IMR-90 (cell line): ENCODE measurements around the gene TTC28. TPM values are rescaled to one million over a fixed set of nuclear protein-coding genes. Genes with fewer than 3 reads are reported as not detected.
A peak's percentile ranks its signal among the peaks of the same experiment; 100 is the strongest.

ENCODE experiments used
- ATAC-seq: fragments of 200-7000 bp; cut with Tn5 transposase; 2 replicates; pipeline ENCODE4 v1.9.1; 2020; ENCODE audit warnings: low read depth, mild to moderate bottlenecking, moderate library complexity
- BruUV-seq: library from RNA; stranded (reverse); fragments of 400-500 nt; replicated peaks from 2 replicates; lab custom pipeline; 2021; lab: Mats Ljungman, UMichigan
- CTCF ChIA-PET: fragments of 300-600 bp; formaldehyde crosslinking; extraction: SDS; loops from one replicate; lab custom pipeline; 2021; ENCODE audit warnings: antibody characterized with exemption; lab: Yijun Ruan, JAX
- POLR2A ChIA-PET: fragments of 300-600 bp; sonication (Branson Sonifier 250); formaldehyde crosslinking; loops from one replicate; lab custom pipeline; 2022; ENCODE audit warnings: antibody characterized with exemption; ENCODE audit not compliant: unreplicated experiment; lab: Charles Lee
- DNase-seq: peaks from one replicate; pipeline ENCODE4 v3.0.0; 2013
- H2AFZ ChIP-seq: replicated peaks from 2 replicates; pipeline ENCODE3; 2013; ENCODE audit warnings: low read length, mild to moderate bottlenecking; ENCODE audit not compliant: poor library complexity
- H2AK5ac ChIP-seq: 2 replicates; pipeline ENCODE4 v1.6.1; 2013; ENCODE audit warnings: low read depth, low read length, inconsistent platforms
- H2AK9ac ChIP-seq: replicated peaks from 2 replicates; pipeline ENCODE3; 2013; ENCODE audit warnings: mild to moderate bottlenecking, low read depth, low read length, moderate library complexity; ENCODE audit not compliant: poor library complexity
- H2BK120ac ChIP-seq: 2 replicates; pipeline ENCODE4 v1.6.1; 2013; ENCODE audit warnings: low read depth, low read length, inconsistent platforms
- H2BK15ac ChIP-seq: 3 replicates; pipeline ENCODE4 v1.6.1; 2013; ENCODE audit warnings: low read depth, low read length, inconsistent platforms
- H2BK20ac ChIP-seq: 2 replicates; pipeline ENCODE4 v1.6.1; 2013; ENCODE audit warnings: low read depth, mild to moderate bottlenecking, inconsistent platforms, low read length, moderate library complexity
- H2BK5ac ChIP-seq: 2 replicates; pipeline ENCODE4 v1.6.1; 2013; ENCODE audit warnings: mild to moderate bottlenecking, low read depth, low read length, inconsistent platforms; ENCODE audit not compliant: poor library complexity, severe bottlenecking
- H3K14ac ChIP-seq: replicated peaks from 2 replicates; pipeline ENCODE4 v1.6.1; 2013; ENCODE audit warnings: low read depth, low read length, inconsistent platforms
- H3K18ac ChIP-seq: 2 replicates; pipeline ENCODE4 v1.6.1; 2013; ENCODE audit warnings: low read depth, low read length, control low read depth
- H3K23ac ChIP-seq: 2 replicates; pipeline ENCODE4 v1.6.1; 2013; ENCODE audit warnings: low read depth, low read length, inconsistent platforms
- H3K27ac ChIP-seq: 2 replicates; pipeline ENCODE4 v1.5.1; 2013; ENCODE audit warnings: mild to moderate bottlenecking, control low read depth, low read length; ENCODE audit not compliant: insufficient read depth
- H3K27me3 ChIP-seq: 2 replicates; pipeline ENCODE4 v1.6.1; 2013; ENCODE audit warnings: low read length; ENCODE audit not compliant: control insufficient read depth, insufficient read depth
- H3K36me3 ChIP-seq: 2 replicates; pipeline ENCODE4 v1.6.1; 2013; ENCODE audit warnings: low read length, mixed read lengths; ENCODE audit not compliant: control insufficient read depth, insufficient read depth
- H3K4ac ChIP-seq: 2 replicates; pipeline ENCODE4 v1.6.1; 2013; ENCODE audit warnings: low read depth, low read length, inconsistent platforms
- H3K4me1 ChIP-seq: 2 replicates; pipeline ENCODE4 v1.6.1; 2013; ENCODE audit warnings: low read length, mixed read lengths; ENCODE audit not compliant: control insufficient read depth, insufficient read depth
- H3K4me2 ChIP-seq: 2 replicates; pipeline ENCODE4 v1.6.1; 2013; ENCODE audit warnings: low read depth, mild to moderate bottlenecking, control low read depth, low read length, moderate library complexity
- H3K4me3 ChIP-seq: 2 replicates; pipeline ENCODE4 v1.5.1; 2013; ENCODE audit warnings: low read depth, mild to moderate bottlenecking, control low read depth, low read length, moderate library complexity; ENCODE audit not compliant: insufficient read depth
- H3K56ac ChIP-seq: 2 replicates; pipeline ENCODE4 v1.6.1; 2013; ENCODE audit warnings: low read length, inconsistent platforms; ENCODE audit not compliant: insufficient read depth; ENCODE audit errors: extremely low read depth
- H3K79me1 ChIP-seq, 2 experiments: 2 replicates each; pipeline ENCODE4 v1.6.1; 2013; ENCODE audit warnings: low read length in 2 of 2, inconsistent platforms in 1 of 2, low read depth in 1 of 2
- H3K9ac ChIP-seq: 2 replicates; pipeline ENCODE4 v1.6.1; 2013; ENCODE audit warnings: low read depth, low read length, control low read depth
- H3K9me1 ChIP-seq: 2 replicates; pipeline ENCODE4 v1.6.1; 2013; ENCODE audit warnings: low read length, inconsistent platforms; ENCODE audit not compliant: insufficient read depth
- H3K9me3 ChIP-seq: 2 replicates; pipeline ENCODE4 v1.6.1; 2013; ENCODE audit warnings: low read length; ENCODE audit not compliant: control insufficient read depth, insufficient read depth
- H4K20me1 ChIP-seq: 2 replicates; pipeline ENCODE4 v1.6.1; 2013; ENCODE audit warnings: low read length, inconsistent platforms; ENCODE audit not compliant: insufficient read depth
- H4K5ac ChIP-seq: 2 replicates; pipeline ENCODE4 v1.6.1; 2013; ENCODE audit warnings: mild to moderate bottlenecking, low read depth, low read length, control low read depth
- H4K8ac ChIP-seq, 2 experiments: 2 replicates each; pipeline ENCODE4 v1.6.1; 2013; ENCODE audit warnings: low read depth in 2 of 2, low read length in 2 of 2, control low read depth in 1 of 2, inconsistent platforms in 1 of 2
- H4K91ac ChIP-seq: 2 replicates; pipeline ENCODE4 v1.6.1; 2013; ENCODE audit warnings: low read depth, low read length, inconsistent platforms; ENCODE audit not compliant: insufficient read depth
- CEBPB ChIP-seq: IDR thresholded peaks from 2 replicates; pipeline ENCODE4 v1.6.1; 2012; ENCODE audit warnings: low read depth, low read length, improper control_type of control experiment
- MAFK ChIP-seq: IDR thresholded peaks from 2 replicates; pipeline ENCODE4 v1.6.1; 2012; ENCODE audit warnings: low read depth, low read length, improper control_type of control experiment
- WGBS, 2 experiments: methylation state at CpG; one replicate each; pipeline versions ENCODE4 v1.1.5 to v1.1.7; 2013; ENCODE audit warnings: missing lambda C conversion rate in 2 of 2; ENCODE audit not compliant: insufficient read length in 1 of 2; ENCODE audit errors: extremely low coverage in 2 of 2; 5-methylcytosine and 5-hydroxymethylcytosine counted together
- dilution Hi-C: fragments of 300-500 bp; cut with HindIII; formaldehyde crosslinking; loops from one replicate; pipeline ENCODE4 v1.14.3; 2018; ENCODE audit warnings: low sequenced_read_pairs; ENCODE audit not compliant: unreplicated experiment
- in situ Hi-C: fragments of 300-500 bp; cut with MboI; formaldehyde crosslinking; loops from 3 replicates; pipeline ENCODE4 v1.14.3; 2019; ENCODE audit warnings: low sequenced_read_pairs, inconsistent platforms, mixed read lengths
- intact Hi-C: fragments of 100-400 bp; cut with micrococcal nuclease; formaldehyde crosslinking; loops from 2 replicates; pipeline ENCODE4 v1.10.0; 2022
- polyA plus RNA-seq, 3 experiments: library from polyadenylated mRNA; depleted of rRNA; stranded (reverse); fragments of >200 nt; gene quantifications; 2 replicates each; pipeline ENCODE4 v1.2.3, GENCODE V29; 2012; ENCODE audit warnings: low replicate concordance in 1 of 3
- total RNA-seq: library from RNA; depleted of rRNA; stranded (reverse); fragments of >200 nt; gene quantifications from 2 replicates; pipeline ENCODE4 v1.2.3, GENCODE V29; 2012

Gene TTC28
- total and polyA plus RNA-seq, 2 of the 4 experiments (the other 2 are of a cell fraction), result 5.6 to 13.3 TPM

GRCh38 chr22:28435982-28436381 is 243.7 kb downstream of the TTC28 start:
- Histone ChIP-seq H2AK5ac (no peak overlapping the region), H3K79me1 (peaks cover 10% of the 10 kb centered on the region in 2 experiments; a peak in 3 of 4 replicates), H4K91ac (no peak overlapping the region), H3K18ac (no peak overlapping the region), H3K56ac (no peak overlapping the region), H3K4me1 (peaks cover 4% of the 10 kb centered on the region; the same call in 1 of the 2 replicates), H3K9ac (no peak overlapping the region), H3K27me3 (no peaks in the 10 kb centered on the region), H2AFZ (no peak overlapping the region), H2BK20ac (no peak overlapping the region), H3K4ac (no peak overlapping the region), H3K4me3 (no peak overlapping the region), H4K20me1 (no peaks in the 10 kb centered on the region; the same call in 1 of the 2 replicates), H3K9me1 (no peaks in the 10 kb centered on the region), H3K27ac (no peak overlapping the region), H4K8ac (no peak overlapping the region), H3K9me3 (no peaks in the 10 kb centered on the region), H2BK15ac (no peak overlapping the region), H3K4me2 (no peak overlapping the region), H3K14ac (no peak overlapping the region), H2AK9ac (no peak overlapping the region), H4K5ac (no peak overlapping the region), H3K36me3 (no peaks in the 10 kb centered on the region), H3K23ac (no peak overlapping the region), H2BK5ac (no peak overlapping the region), H2BK120ac (no peak overlapping the region)
- BruUV-seq, result no TSS peak
- in situ Hi-C loops (loop anchor here (25.0 kb wide), 1 partner anchor 374 kb away; no protein-coding TSS in a partner anchor), dilution Hi-C loops (no loop called here), intact Hi-C loops (no loop called here)
- ATAC-seq (no peak), DNase-seq (no peak)
- ChIA-PET POLR2A (no interaction called here), CTCF (interaction anchor here (0.6 to 1.1 kb wide), 3 partner anchors 10 to 1928 kb away, joined by 3 to 4 read pairs (median 3); no protein-coding TSS in a partner anchor)
- TF ChIP-seq MAFK (peak; percentile 87), CEBPB (no peak)
- WGBS, 2 experiments, result no CpG with 5 or more reads among the region's 3 CpGs
